Measurements from ENCODE around the gene PRKN.

DNA sequence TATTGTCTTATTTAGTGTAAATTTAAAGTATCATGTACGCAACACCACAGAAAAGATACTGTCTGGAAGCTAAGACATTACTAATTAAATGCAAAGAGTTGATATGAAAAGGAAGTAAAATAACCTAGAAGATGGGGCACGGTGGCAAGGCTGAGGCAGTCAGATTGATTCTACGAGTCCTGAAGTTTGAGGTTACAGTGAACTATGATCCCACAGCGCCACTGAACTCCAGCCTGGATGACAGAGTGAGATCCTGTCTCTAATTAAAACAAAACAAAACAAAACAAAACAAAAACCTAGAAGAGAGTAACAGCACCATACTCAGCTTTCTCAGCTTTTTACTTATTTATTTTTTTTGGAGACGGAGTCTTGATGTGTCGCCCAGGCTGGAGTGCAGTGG is 199.0 kb downstream of the PRKN start:
- TF ChIP-seq, protein P1, sequence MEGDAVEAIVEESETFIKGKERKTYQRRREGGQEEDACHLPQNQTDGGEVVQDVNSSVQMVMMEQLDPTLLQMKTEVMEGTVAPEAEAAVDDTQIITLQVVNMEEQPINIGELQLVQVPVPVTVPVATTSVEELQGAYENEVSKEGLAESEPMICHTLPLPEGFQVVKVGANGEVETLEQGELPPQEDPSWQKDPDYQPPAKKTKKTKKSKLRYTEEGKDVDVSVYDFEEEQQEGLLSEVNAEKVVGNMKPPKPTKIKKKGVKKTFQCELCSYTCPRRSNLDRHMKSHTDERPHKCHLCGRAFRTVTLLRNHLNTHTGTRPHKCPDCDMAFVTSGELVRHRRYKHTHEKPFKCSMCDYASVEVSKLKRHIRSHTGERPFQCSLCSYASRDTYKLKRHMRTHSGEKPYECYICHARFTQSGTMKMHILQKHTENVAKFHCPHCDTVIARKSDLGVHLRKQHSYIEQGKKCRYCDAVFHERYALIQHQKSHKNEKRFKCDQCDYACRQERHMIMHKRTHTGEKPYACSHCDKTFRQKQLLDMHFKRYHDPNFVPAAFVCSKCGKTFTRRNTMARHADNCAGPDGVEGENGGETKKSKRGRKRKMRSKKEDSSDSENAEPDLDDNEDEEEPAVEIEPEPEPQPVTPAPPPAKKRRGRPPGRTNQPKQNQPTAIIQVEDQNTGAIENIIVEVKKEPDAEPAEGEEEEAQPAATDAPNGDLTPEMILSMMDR (IDR thresholded peaks at IDR 0.05): no peak
- TF ChIP-seq POLR2A (IDR thresholded peaks at IDR 0.05) (no peak), EP300 (IDR thresholded peaks at IDR 0.05) (no peak)
